Immature natural killer cell (primary cell): ENCODE measurements around the gene RAB20. TPM values are rescaled to one million over a fixed set of nuclear protein-coding genes. Genes with fewer than 3 reads are reported as not detected.
"Not testable (repeated sequence)": the region's sequence is repeated elsewhere in the genome, so short reads cannot be mapped to it uniquely, and the experiment has no call there.

ENCODE experiments used
- DNase-seq, 3 donors: peaks; one replicate each; pipeline ENCODE4 v3.0.0; 2022; ENCODE audit warnings: mixed read lengths in 1 of 3
- H3K27ac Mint-ChIP-seq, 6 donors: one replicate each; pipeline ENCODE4 v1.8.0; 2020; ENCODE audit warnings: mixed read lengths in 6 of 6, mild to moderate bottlenecking in 5 of 6, inconsistent platforms in 4 of 6, moderate library complexity in 3 of 6
- H3K27me3 Mint-ChIP-seq, 3 donors: one replicate each; pipeline ENCODE4 v1.8.0; 2020 to 2021; ENCODE audit warnings: low read depth in 3 of 3, mild to moderate bottlenecking in 3 of 3, mixed read lengths in 3 of 3, moderate library complexity in 3 of 3, inconsistent platforms in 1 of 3
- H3K36me3 Mint-ChIP-seq, 3 donors: one replicate each; pipeline ENCODE4 v1.8.0; 2020; ENCODE audit warnings: mixed read lengths in 3 of 3, inconsistent platforms in 2 of 3, mild to moderate bottlenecking in 2 of 3
- H3K4me1 Mint-ChIP-seq, 2 donors: one replicate each; pipeline ENCODE4 v1.8.0; 2020; ENCODE audit warnings: inconsistent platforms in 2 of 2, mild to moderate bottlenecking in 2 of 2, mixed read lengths in 2 of 2, moderate library complexity in 1 of 2
- H3K4me3 Mint-ChIP-seq, 5 donors: one replicate each; pipeline ENCODE4 v1.8.0; 2020; ENCODE audit warnings: mild to moderate bottlenecking in 5 of 5, mixed read lengths in 5 of 5, inconsistent platforms in 3 of 5, moderate library complexity in 3 of 5
- H3K9me3 Mint-ChIP-seq, 6 donors: one replicate each; pipeline ENCODE4 v1.8.0; 2020; ENCODE audit warnings: mild to moderate bottlenecking in 6 of 6, mixed read lengths in 6 of 6, inconsistent platforms in 4 of 6, moderate library complexity in 3 of 6
- polyA plus RNA-seq, 3 donors: library from polyadenylated mRNA; unstranded; fragments of 300-500 nt; fragmentation: Illumina TruSeq; gene quantifications; one replicate each; pipeline ENCODE4 v1.2.3, GENCODE V29; 2021

RAB20 gene
- 1 to 10 TPM in 1 of 3 donors, under 1 TPM in 2; 0.39 to 2.7 (median 0.52) TPM for polyA plus RNA-seq

GRCh38 chr13:110561344-110562035 lies at the start of gene RAB20:
Gene RAB20 (minus strand): TSS chr13:110561722. CDS start chr13:110561519, 203 bp downstream.
- peak; percentile 32 to 38 (median 35) for DNase-seq
- Mint-ChIP-seq H3K27me3 (peaks cover 3 to 10% (median 6%) of the 10 kb centered on the region in 3 donors), H3K4me1 (peaks cover 14 to 20% of the 10 kb centered on the region in 2 donors), H3K27ac (peak within 1 kb of the TSS in 4 of 6 donors; percentile 50 to 75 (median 54)), H3K9me3 (no peaks in the 10 kb centered on the region), H3K4me3 (peak within 1 kb of the TSS; percentile 89 to 100 (median 96)), H3K36me3 (no peaks in the 10 kb centered on the region)

GRCh38 chr13:110610955-110611595 lies 49.6 kb upstream of the RAB20 start:
- Mint-ChIP-seq H3K4me1 (peaks cover 4 to 6% of the 10 kb centered on the region in 2 donors), H3K36me3 (no peaks in the 10 kb centered on the region), H3K27me3 (peaks cover 0 to 2% (median 2%) of the 10 kb centered on the region in 3 donors), H3K4me3 (peak overlapping the region in 1 of 5 donors; percentile 60), H3K27ac (no peak overlapping the region), H3K9me3 (no peaks in the 10 kb centered on the region)
- DNase-seq, result no peak

- DNase-seq, result no peak
- Mint-ChIP-seq H3K27me3 (peaks cover 2 to 5% (median 3%) of the 10 kb centered on the region in 3 donors), H3K4me1 (no peaks in the 10 kb centered on the region), H3K9me3 (peaks cover 0 to 1% (median 0%) of the 10 kb centered on the region in 6 donors), H3K36me3 (no peaks in the 10 kb centered on the region), H3K4me3 (no peak overlapping the region), H3K27ac (no peak overlapping the region)
Measured at GRCh38 chr13:110607675-110608224, 46.2 kb upstream of the RAB20 start.

- H3K27me3 Mint-ChIP-seq, H3K4me3 Mint-ChIP-seq, H3K36me3 Mint-ChIP-seq, H3K4me1 Mint-ChIP-seq, H3K9me3 Mint-ChIP-seq, DNase-seq, H3K27ac Mint-ChIP-seq: not testable (repeated sequence)
Measured at GRCh38 chr13:110606281-110606680, 44.8 kb upstream of the RAB20 start.

GRCh38 chr13:110605132-110605531 lies 43.6 kb upstream of the RAB20 start:
- no peak for DNase-seq
- H3K36me3 Mint-ChIP-seq, result no peaks in the 10 kb centered on the region
- H3K4me3 Mint-ChIP-seq, result no peak overlapping the region
- peaks cover 2 to 10% (median 2%) of the 10 kb centered on the region in 3 donors for H3K27me3 Mint-ChIP-seq
- H3K9me3 Mint-ChIP-seq, result peaks cover 0 to 1% (median 0%) of the 10 kb centered on the region in 6 donors
- H3K27ac Mint-ChIP-seq, result no peak overlapping the region
- H3K4me1 Mint-ChIP-seq, result no peaks in the 10 kb centered on the region

- no peaks in the 10 kb centered on the region for H3K4me1 Mint-ChIP-seq
- peaks cover 2 to 11% (median 2%) of the 10 kb centered on the region in 3 donors for H3K27me3 Mint-ChIP-seq
- DNase-seq, result no peak
- no peaks in the 10 kb centered on the region for H3K36me3 Mint-ChIP-seq
- no peak overlapping the region for H3K4me3 Mint-ChIP-seq
- H3K9me3 Mint-ChIP-seq, result peaks cover 0 to 1% (median 0%) of the 10 kb centered on the region in 6 donors
- H3K27ac Mint-ChIP-seq, result no peak overlapping the region
Measured at GRCh38 chr13:110600980-110601379, 39.5 kb upstream of the RAB20 start.

GRCh38 chr13:110600261-110600819 lies 38.8 kb upstream of the RAB20 start:
- Mint-ChIP-seq H3K27me3 (peaks cover 2 to 11% (median 2%) of the 10 kb centered on the region in 3 donors), H3K4me3 (no peak overlapping the region), H3K9me3 (peaks cover 0 to 1% (median 0%) of the 10 kb centered on the region in 6 donors), H3K27ac (no peak overlapping the region), H3K4me1 (no peaks in the 10 kb centered on the region), H3K36me3 (no peaks in the 10 kb centered on the region)
- DNase-seq, result no peak

GRCh38 chr13:110597041-110597689 lies 35.6 kb upstream of the RAB20 start:
- H3K36me3 Mint-ChIP-seq, result no peaks in the 10 kb centered on the region
- H3K27me3 Mint-ChIP-seq, result peaks cover 0 to 7% (median 2%) of the 10 kb centered on the region in 3 donors
- DNase-seq, result no peak
- no peak overlapping the region for H3K4me3 Mint-ChIP-seq
- no peaks in the 10 kb centered on the region for H3K9me3 Mint-ChIP-seq
- H3K4me1 Mint-ChIP-seq, result no peaks in the 10 kb centered on the region
- no peak overlapping the region for H3K27ac Mint-ChIP-seq

- H3K4me3 Mint-ChIP-seq, result no peak overlapping the region
- no peaks in the 10 kb centered on the region for H3K36me3 Mint-ChIP-seq
- peak in 2 of 3 donors; percentile 9 to 25 for DNase-seq
- H3K9me3 Mint-ChIP-seq, result no peaks in the 10 kb centered on the region
- H3K27me3 Mint-ChIP-seq, result peaks cover 0 to 2% (median 0%) of the 10 kb centered on the region in 3 donors
- no peaks in the 10 kb centered on the region for H3K4me1 Mint-ChIP-seq
- no peak overlapping the region for H3K27ac Mint-ChIP-seq
Measured at GRCh38 chr13:110593430-110594130, 32.1 kb upstream of the RAB20 start.

- no peaks in the 10 kb centered on the region for H3K4me1 Mint-ChIP-seq
- no peaks in the 10 kb centered on the region for H3K9me3 Mint-ChIP-seq
- H3K27ac Mint-ChIP-seq, result no peak overlapping the region
- no peak for DNase-seq
- peaks cover 0 to 2% (median 0%) of the 10 kb centered on the region in 3 donors for H3K27me3 Mint-ChIP-seq
- H3K36me3 Mint-ChIP-seq, result no peaks in the 10 kb centered on the region
- H3K4me3 Mint-ChIP-seq, result no peak overlapping the region
Measured at GRCh38 chr13:110592665-110593064, 31.1 kb upstream of the RAB20 start.

GRCh38 chr13:110590577-110590976 lies 29.1 kb upstream of the RAB20 start:
- Mint-ChIP-seq H3K9me3 (no peaks in the 10 kb centered on the region), H3K4me3 (no peak overlapping the region), H3K27me3 (peaks cover 0 to 2% (median 0%) of the 10 kb centered on the region in 3 donors), H3K36me3 (no peaks in the 10 kb centered on the region), H3K4me1 (no peaks in the 10 kb centered on the region), H3K27ac (no peak overlapping the region)
- DNase-seq, result no peak

- no peak for DNase-seq
- Mint-ChIP-seq H3K27me3 (peaks cover 0 to 5% (median 0%) of the 10 kb centered on the region in 3 donors), H3K36me3 (no peaks in the 10 kb centered on the region), H3K27ac (no peak overlapping the region), H3K9me3 (no peaks in the 10 kb centered on the region), H3K4me3 (no peak overlapping the region), H3K4me1 (no peaks in the 10 kb centered on the region)
Measured at GRCh38 chr13:110589793-110590390, 28.4 kb upstream of the RAB20 start.
